Embryonic facial prominence (tissue), 1 donor: ENCODE measurements around the gene ANXA3.

Experiments used
- DNase-seq: peaks from one replicate; pipeline ENCODE4 v3.0.0-alpha.2; 2016; ENCODE audit errors: extremely low spot score

Gene ANXA3

DNA sequence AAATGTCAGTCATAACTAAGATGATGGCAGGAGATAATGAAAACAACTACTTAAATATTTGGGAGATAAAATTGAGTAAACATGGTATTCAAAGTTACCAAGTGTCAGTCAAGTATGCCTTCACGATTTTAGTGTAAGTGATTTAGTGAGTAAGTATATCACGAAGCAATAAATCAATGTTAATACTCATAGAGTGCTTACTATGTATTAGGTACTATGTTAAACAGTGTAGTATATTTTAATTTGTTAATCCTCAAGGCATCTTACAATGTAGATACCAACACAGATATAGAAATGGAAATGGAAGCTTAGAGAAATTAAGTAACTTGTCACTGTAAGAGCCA is 59.6 kb downstream of the ANXA3 start:
- DNase-seq = no peak

DNA sequence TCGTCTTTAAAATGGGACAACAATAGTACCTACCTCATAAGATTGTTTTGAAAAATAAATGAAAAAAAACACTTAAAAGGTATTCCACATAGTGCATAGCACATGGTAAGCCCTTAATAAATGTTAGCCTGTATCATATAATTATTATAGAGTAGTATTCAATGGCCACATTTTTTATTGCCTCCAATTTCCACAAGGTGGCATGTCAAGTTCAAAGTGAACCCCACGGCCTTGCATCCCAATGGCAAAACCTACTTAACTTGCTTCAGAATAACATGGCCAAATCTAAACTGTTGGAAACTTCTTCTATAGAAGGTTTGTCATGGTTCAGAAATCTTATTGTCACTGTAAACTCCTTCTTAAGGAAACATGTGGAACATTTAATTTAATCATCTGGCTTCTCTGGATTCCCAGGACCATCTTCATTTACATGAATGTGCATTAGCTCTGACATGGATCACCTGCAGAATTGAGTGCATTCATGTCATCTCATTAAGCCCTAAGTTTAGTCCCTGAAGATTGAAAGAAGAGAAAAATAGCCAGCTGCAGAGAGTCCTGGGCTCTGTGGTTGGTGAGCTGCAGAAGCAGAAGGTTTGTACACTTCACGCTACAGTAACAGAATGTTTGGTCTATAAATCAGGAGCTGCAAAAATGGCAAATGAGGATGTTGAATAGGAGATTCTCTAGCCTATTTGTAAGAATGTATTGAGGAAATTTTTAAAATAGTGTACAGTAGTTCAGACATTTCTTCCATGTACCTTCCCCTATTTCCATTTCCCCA is 61.0 kb downstream of the ANXA3 start:
- DNase-seq = no peak

DNA sequence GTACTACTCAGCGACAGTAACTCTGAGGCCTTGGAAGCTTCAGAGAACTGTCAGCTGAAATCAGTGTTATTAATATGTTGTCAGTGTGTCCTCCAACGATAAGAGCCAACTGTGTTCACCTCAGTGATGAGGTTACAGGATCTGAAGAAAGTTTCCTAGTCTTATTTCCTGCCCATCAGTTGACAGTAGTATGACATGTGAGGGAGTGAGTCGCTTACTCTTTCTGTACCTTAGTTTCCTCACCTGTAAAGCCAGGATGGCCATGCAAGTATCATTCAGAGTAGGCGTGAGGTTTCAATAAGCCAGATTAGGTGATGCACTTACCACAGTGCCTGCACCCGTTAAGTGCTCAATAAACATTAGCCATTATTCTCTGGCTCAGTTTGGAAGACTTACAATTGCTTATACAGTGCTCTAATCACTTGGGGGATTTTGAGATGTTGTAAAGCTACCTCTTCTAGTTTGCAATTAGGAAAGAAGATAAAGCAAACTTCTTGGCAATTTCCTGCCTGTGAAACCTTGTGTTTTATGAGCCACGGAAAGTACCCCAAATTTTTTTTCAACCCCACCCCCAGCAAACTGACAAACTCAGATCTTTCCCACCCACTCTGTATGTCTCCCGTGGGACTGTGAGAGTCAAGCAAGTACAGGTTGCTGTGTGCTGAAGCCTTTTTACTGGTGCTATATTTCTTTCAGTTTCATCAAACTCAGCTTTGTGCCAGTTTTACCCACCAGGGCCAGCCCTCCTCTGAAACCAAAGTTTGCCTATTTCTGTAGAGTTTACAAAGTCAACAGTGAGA is 62.2 kb downstream of the ANXA3 start:
- no peak for DNase-seq

DNA sequence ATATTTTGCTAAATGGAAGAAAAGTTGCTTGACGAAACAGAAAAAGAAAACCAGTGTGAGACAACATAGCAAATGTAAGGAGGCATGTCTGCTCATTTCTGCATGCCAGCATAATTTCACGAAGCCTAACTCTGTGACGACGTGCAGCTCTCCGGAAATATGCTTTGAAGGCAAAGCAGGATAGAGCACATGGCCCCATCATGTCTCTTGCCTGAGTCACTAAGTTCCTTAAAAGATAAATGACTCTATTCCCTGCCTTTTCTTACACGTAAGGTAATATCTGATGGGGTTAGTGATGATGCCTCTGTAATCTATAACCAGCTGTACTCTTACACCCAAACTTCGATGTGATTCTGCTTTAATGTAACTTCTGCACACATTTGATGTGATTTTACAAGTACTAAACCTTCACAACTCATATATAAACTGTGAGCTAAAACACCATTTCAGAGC is 64.5 kb downstream of the ANXA3 start:
- DNase-seq = no peak

DNA sequence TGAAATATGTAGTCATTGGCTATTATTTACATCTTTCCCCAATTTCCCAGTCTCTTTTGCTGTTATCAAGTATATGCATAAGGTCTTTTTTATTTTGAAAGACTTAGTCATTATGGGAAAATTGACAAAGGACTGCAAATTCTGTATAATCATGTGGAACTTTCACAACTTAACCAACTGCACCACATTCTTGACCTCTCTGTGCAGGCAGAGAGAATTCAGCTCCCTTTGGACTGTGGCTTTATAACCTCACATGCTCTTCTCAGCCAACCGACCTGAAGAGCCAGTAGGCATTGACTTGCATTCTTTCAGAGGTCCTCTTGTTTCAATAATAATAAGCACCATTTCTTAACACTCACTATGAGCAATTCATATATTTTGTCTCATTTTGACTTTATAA is 66.9 kb downstream of the ANXA3 start:
- DNase-seq = no peak

DNA sequence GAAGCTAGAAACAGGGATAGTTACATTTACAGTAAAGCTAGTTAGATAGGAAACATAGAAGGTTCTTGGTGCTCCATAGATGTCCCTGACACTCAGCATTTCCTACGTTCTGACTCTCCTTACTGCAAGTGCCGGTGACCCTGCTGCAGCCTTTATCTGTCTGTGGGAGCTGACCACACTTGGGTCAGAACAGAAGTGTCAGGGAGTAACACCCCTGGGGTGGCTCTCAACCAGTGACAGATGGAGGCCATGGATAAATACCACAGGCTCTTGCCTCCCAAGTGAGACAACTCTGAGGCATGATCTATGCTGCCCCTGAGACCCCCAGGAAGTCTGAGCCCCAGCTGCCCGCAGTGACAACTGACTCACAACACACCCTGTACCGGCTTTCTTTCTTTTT is 69.8 kb downstream of the ANXA3 start:
- no peak for DNase-seq

DNA sequence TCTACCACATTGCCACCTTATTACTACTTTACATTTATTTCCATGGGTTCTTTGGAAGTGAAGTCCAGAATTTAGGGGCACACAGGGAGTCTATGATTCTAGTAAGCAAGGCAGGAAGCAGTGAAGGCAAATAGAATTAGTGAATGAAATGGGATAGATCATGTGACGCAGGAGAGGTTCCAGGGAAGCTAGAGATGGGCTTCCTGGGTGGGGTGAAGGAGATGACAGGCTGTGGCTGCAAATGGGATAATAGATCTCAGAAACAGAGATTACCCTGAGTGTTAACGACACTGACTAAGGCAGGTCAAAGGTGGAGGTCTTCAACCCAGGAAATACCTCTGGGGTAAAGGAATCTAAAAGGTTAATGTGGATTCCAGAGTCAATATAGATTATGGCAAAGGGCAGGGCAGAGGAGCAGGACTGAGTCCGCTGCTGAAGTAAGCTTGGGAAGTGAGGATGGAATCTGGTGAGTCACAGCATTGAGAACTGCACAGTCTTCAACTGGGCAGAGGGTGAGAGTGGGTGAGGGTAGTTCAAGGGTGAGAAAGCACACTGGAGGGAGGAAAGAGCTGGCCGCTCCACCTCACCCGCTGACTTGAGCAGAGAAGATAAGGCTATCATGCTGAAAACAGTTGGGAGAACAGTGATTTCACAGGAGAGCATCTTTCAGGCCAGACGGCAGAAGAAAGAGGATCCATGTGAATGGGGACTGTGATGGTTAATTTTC is 70.8 kb downstream of the ANXA3 start:
- DNase-seq = no peak

DNA sequence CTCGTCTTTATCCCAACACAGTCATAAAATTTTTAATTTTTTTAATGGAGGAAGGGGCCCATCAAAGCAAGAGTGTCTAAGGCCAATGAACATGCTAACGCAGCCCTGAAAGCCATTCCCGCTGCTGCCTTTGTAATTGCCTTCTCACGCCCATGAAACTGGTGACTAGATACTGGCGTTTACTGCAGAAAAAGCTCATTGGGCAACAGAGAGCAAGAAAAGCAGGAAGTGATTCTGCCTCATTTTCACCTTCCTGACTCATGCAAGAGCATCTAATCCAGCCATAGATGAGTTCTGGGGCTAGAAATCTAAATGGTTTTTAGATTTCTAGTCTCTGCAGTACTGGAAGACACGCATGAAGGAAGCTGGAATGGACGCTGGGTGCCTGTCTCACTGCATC is 72.5 kb downstream of the ANXA3 start:
- DNase-seq = no peak

DNA sequence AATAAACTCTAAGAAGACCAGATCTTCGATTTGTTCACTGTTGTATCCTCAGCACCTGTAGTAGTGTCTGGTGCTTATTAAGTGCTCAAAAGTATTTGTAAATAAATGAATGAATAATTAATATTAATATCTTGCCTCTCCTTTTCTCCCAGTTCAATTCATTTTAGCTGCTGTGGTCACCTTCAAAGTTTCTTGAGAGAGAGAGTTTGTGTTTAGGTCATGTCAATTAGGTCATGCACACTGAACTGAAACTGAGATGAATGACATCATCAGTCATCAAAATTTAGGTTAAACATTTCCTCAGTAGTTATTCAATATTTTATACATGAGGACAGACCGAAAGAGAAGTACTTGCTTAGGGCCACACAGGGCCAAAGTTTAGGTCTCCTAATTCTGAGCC is 73.5 kb downstream of the ANXA3 start:
- DNase-seq = no peak

DNA sequence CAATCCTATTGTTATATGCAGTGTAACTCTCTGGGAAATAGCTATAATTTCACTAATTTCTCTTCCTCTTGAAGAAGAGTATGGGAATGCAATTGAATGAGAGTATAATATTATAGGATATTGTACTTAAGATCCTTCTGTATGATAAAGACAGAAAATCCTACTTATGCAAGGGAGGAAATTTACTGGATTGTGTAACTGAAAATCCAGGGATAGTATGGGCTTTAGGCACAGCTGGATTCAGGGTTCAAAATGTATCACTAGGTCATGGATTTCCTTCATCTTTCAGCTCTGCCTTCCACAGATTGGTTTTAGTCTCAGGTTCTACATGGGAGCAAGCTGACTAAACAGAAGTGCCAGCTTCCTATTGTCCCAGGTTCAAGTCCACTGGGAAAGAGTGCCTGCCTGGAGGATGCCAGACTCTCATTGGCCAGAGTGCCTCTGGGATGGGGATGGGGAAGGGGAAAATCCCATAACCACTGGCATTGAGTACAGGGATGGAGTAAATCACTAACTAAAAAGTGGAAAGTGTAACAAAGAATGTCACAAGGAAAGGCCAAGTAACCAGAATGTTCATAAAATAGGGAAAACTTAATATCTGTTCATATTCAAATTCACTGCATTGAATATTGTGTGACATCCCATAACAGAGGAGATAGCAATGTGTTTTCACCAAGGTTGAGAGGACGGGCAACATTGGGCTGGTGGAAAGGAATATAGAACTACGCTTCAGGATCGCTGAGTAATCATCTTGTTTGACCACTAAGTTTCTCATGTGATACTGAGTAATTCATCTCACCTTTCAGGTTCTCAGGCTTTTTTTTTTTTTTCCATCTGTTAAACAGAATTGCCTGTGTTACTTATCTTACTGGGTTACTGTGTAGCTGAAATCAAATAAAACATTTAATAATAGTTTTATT is 75.7 kb downstream of the ANXA3 start:
- no peak for DNase-seq

DNA sequence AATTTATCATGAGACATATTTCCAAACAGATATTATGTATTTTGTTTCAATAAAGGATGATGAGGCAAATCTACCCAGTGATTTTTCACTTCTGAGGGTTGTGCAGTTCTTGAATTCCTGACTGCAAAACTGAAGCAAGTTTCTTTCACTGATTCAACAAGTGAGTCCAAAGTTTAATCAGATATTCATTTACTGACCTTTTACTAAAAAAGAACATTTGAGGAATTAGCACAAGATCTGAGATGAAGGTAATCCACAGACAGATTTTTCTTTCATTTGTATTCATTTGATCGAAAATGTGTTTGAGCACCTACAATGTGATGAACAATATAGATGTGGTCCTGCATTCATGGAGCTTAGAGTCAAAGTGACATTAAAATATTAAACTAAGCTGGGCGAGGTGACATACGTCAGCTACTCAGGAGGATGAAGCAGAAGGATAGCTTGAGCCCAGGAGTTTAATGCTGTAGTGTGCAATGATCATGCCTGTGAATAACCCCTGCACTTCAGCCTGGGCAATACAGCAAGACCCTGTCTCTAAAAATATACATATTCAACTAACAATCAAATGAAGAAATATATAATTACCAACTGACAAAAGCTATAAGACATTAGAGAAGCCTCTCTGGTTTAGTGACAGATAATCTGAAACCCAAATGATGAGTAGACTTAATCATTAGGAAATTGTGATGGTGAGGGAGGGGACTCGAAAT is 76.6 kb downstream of the ANXA3 start:
- DNase-seq = no peak

DNA sequence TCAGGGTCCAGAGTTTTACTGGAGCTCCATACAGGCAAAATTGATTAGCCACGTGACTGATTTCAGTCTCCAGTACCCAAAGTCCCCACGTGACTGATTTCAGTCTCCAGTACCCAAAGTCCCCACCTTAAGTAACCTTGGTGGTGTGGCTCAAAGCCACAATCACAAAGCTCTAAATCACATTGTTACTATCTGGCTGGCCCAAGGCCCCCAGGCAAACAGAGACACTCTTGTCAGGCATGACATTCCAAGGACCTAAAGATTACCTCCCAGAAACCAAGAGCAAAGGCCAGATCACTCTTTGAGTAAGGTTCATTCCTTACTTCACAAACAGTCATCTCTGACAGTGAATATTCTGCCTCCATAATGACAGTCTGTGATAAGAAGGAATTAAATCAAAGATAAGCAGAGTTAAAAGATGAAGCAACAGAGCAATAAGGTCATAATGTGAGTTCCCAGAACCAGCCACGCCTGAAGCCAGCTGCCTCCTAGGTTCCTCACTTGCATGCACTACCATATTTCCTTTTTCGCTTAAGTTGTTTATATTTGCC is 78.5 kb downstream of the ANXA3 start:
- no peak for DNase-seq

DNA sequence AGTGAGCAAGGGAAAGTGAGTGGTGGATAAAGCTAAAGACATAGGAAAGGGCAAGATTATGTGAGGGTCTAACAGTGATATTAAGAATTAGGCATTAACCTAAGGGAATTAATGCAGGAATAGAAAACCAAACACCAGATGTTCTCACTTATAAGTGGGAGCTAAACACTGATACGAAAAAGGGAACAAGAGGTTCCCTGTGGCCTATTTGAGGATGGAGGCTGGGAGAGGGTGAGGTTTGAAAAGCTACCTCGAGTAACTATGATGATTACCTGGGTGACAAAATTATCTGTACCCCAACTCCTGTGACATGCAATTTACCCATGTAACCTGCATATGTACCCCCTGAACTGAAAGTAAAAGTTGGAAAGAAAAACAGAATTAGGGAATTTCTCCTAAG is 79.0 kb downstream of the ANXA3 start:
- no peak for DNase-seq

DNA sequence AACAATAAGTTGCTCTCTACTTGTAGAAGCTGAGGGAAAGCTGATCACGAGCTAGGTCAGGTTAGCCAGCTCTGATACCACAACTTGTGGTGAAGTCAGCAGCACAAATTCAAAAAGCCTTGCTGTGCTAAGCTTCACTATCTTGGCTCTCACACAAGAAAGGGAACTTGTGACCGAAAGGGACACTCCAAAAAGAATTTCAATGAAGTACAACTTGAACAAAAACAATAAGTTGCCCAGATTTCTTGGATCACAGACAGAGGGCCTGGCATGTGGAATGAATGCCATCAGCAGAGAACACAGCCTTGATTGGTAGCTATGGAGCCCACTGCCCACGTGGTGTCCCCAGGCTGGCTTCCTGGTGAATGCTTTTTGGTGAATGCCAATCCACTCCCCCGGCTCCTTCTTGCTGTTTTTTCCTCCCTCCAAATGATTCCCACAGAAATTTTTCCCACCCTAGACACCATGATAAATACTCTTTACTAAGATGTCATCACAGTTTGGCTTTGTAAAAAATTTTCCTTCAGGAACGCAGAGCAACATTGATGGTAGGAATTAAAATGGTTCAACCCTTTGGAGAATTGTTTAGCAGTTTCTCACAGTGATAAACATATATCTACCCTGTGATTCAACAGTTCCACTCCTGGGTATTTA is 82.6 kb downstream of the ANXA3 start:
- DNase-seq = no peak

DNA sequence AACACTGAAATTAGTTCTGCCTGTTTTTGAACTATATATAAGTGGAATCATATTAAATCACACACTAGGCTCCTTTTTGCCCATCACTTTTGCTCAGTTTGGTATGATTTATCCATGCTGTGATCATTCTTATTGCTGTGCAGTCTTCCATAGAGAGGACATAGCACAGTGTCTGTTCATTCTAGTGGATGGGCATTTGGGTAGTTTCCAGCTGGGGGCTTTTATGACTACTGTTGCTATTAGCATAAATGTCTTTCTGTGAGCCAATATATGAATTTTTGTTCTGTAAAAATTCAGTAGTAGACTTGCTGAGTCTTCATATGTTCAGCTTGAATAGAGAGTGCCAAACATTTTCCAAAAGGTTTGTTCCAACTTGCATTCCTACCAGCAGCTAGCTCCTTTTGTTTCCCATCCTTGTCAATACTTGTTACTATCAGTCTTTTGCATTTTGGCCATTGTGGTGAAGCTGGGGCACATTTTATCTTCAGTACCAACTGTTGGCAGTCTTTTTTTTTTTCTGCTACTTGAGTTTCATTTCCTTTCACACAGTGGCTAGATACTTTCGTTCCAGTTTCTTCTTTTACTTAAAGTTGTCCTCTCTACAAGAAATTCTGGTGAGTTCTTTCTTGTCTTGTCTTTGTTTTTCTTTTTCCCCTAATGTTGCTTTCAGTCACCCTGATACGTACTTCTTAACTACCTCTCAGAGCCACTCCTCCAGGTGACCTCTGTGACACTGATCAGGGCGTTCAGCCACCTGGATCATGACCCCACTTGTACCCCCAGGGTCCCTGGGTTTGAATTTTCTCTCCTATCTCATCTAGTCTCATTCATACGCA is 87.0 kb downstream of the ANXA3 start:
- DNase-seq = no peak

DNA sequence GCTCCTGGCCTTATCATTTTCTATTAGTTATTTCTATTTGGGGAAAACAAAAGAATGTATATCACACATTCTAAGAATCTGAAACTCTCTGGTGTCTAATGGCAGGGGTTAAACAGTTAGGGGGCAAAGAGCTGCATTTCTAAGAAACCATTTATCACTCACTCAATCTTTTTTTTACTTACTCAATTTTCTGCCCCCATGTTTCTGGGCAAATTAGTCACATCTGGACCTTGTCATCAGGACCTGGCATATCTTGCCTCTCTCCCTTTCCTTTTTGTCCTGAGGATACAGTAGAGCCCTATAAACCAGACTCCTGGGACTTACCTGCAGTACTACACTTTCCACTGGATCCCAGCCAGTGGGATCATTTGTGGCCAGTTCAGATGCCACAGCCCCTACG is 89.1 kb downstream of the ANXA3 start:
- no peak for DNase-seq

DNA sequence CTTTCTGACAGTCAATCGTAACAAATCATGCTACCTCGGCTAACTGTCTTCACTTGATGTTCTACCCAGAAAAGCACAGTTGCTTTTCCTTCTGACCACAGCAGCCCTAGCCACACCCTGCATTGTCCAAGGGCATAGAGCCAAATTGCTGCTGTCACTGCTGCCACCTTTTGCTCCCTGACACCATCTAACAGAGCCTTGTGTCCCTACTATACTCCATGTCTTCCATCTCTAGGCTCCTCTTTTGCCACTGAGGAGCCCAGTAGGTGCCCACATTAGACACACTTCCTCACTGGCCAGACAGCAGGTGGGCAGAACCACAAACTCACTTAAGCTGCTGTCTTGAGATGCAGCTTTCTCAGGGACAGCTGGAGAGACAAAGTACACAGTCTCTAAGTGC is 91.4 kb downstream of the ANXA3 start:
- no peak for DNase-seq

DNA sequence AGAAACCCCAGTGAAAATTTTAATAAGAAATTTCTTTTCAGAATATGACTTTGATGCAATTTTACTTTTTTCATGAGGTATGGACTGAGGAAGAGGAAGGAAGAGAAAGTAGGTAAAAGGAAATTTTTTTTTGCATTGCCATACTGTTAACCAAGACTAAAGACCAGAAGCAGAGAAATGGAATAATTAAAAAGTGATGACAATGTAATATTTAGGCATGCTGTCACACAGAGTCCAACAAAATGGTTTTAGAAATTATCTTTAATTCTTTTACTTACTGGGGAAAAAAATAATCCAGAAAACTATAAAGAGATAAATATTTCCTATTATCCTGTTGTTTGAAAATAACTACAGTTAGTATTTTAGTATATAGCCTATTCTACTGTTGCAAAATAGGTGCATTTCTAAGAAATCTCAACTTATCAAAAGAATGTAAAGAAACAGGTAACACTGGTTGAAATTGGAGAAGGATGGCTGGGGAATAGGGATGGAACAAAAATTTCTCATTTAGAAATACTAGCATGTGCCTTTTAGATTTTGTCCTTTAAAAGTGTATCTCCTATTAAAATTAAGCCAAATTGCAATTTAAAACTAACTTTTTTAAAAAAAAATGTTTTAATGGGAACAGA is 92.6 kb downstream of the ANXA3 start:
- no peak for DNase-seq
